Renal cortex interstitium (tissue), 11 donors: ENCODE results near the gene KCNH5. TPM values are rescaled to one million over a fixed set of nuclear protein-coding genes. Genes with fewer than 3 reads are reported as not detected.
"Not testable (repeated sequence)": the region's sequence is repeated elsewhere in the genome, so short reads cannot be mapped to it uniquely, and the experiment has no call there.

Experiments
- DNase-seq, 11 donors: peaks; one replicate each; pipeline ENCODE4 v3.0.0-alpha.2; 2013; ENCODE audit warnings: low read depth in 9 of 11, low spot score in 4 of 11; ENCODE audit errors: extremely low read depth in 1 of 11
- polyA plus RNA-seq, 3 donors: library from polyadenylated mRNA; unstranded; fragments of 120-200 nt; gene quantifications; one replicate each; pipeline ENCODE4 v1.2.1, GENCODE V29; 2013; ENCODE audit not compliant: insufficient read length in 3 of 3

The KCNH5 gene
- polyA plus RNA-seq, 3 donors = 0.09 to 0.14 (median 0.14) TPM

GRCh38 chr14:62905566-62905965 is 139.7 kb downstream of the KCNH5 start:
- DNase-seq = no peak

GRCh38 chr14:62897771-62898170 is 147.5 kb downstream of the KCNH5 start:
- DNase-seq = no peak

- DNase-seq = no peak
Measured at GRCh38 chr14:62896932-62897456, 148.3 kb downstream of the KCNH5 start.

GRCh38 chr14:62894736-62895135 is 150.5 kb downstream of the KCNH5 start:
- DNase-seq = no peak

GRCh38 chr14:62889364-62889763 is 155.9 kb downstream of the KCNH5 start:
- DNase-seq = no peak

GRCh38 chr14:62886461-62886860 is 158.8 kb downstream of the KCNH5 start:
- no peak for DNase-seq

GRCh38 chr14:62885451-62885850 is 159.8 kb downstream of the KCNH5 start:
- DNase-seq = no peak

GRCh38 chr14:62882967-62883366 is 162.3 kb downstream of the KCNH5 start:
- no peak for DNase-seq

- DNase-seq = no peak
Measured at GRCh38 chr14:62866376-62866775, 178.9 kb downstream of the KCNH5 start.

GRCh38 chr14:62864588-62864987 is 180.7 kb downstream of the KCNH5 start:
- DNase-seq = no peak

GRCh38 chr14:62858011-62858410 is 187.2 kb downstream of the KCNH5 start:
- DNase-seq = not testable (repeated sequence)

GRCh38 chr14:62854951-62855350 is 190.3 kb downstream of the KCNH5 start:
- no peak for DNase-seq

- DNase-seq = no peak
Measured at GRCh38 chr14:62847168-62847567, 198.1 kb downstream of the KCNH5 start.

GRCh38 chr14:62844546-62844945 is 200.7 kb downstream of the KCNH5 start:
- DNase-seq = no peak

- no peak for DNase-seq
Measured at GRCh38 chr14:62824086-62824485, 221.2 kb downstream of the KCNH5 start.

GRCh38 chr14:62819931-62820330 is 225.3 kb downstream of the KCNH5 start:
- no peak for DNase-seq

- DNase-seq = no peak
Measured at GRCh38 chr14:62807636-62808035, 237.6 kb downstream of the KCNH5 start.

GRCh38 chr14:62800577-62800976 is 244.7 kb downstream of the KCNH5 start:
- no peak for DNase-seq

GRCh38 chr14:62796431-62796830 is 248.8 kb downstream of the KCNH5 start:
- DNase-seq = no peak

GRCh38 chr14:62792578-62792977 is 252.7 kb downstream of the KCNH5 start:
- no peak for DNase-seq

- DNase-seq = not testable (repeated sequence)
Measured at GRCh38 chr14:62781328-62781727, 263.9 kb downstream of the KCNH5 start.

GRCh38 chr14:62778852-62779251 is 266.4 kb downstream of the KCNH5 start:
- DNase-seq = no peak
